ENCODE data around the gene RBFOX2.

- TF ChIP-seq REST (IDR thresholded peaks at IDR 0.05; ENCODE audit: insufficient read depth in 1 of 2, low read depth in 2 of 2, low read length in 2 of 2) = no peak
- no peak for TF ChIP-seq SIN3A (IDR thresholded peaks at IDR 0.05; ENCODE audit: borderline replicate concordance, insufficient read depth, low read length)
- no peak for TF ChIP-seq POLR2AphosphoS5 (IDR thresholded peaks at IDR 0.05; ENCODE audit: low read depth, low read length)
- TF ChIP-seq TAF1 (IDR thresholded peaks at IDR 0.05; ENCODE audit: borderline replicate concordance, insufficient read depth, low read length) = no peak
- no peak for TF ChIP-seq FOXP2 (optimal IDR thresholded peaks at IDR 0.05; ENCODE audit: borderline replicate concordance, extremely low read depth, extremely low read length, insufficient read depth)
Measured at GRCh38 chr22:35740616-35741015, 288.0 kb downstream of the RBFOX2 start.
